PC-9 (cell line): ENCODE results near the gene DOCK4.

Experiments used
- CTCF ChIP-seq: fragments of 200-600 bp; sonication (generic); conservative IDR thresholded peaks from 2 replicates; pipeline ENCODE4 v1.6.1; 2017; ENCODE audit warnings: mixed run types, antibody characterized with exemption, mild to moderate bottlenecking, moderate library complexity
- EZH2 ChIP-seq: fragments of 200-600 bp; sonication (generic); IDR thresholded peaks from 2 replicates; pipeline ENCODE4 v1.8.0; 2017; ENCODE audit warnings: antibody characterized with exemption, low read depth

- TF ChIP-seq CTCF (no peak; the same call in 1 of the 2 replicates), EZH2 (no peak)
These were observed 276.9 kb downstream of the DOCK4 start for GRCh38 chr7:111929264-111929663.
